ENCODE data around the gene ANKS3.
"Not testable (repeated sequence)": the region's sequence is repeated elsewhere in the genome, so short reads cannot be mapped to it uniquely, and the experiment has no call there.

Gene ANKS3

GRCh38 chr16:4754865-4755264 lies 20.8 kb upstream of the ANKS3 start:
- DNase-seq (ENCODE audit: low read depth) = no peak

- no peak for DNase-seq (ENCODE audit: low read depth)
These were observed 19.2 kb upstream of the ANKS3 start for GRCh38 chr16:4753227-4753626.

GRCh38 chr16:4752351-4753100 lies 18.5 kb upstream of the ANKS3 start:
- no peak for DNase-seq (ENCODE audit: low read depth)

GRCh38 chr16:4750896-4751295 lies 16.8 kb upstream of the ANKS3 start:
- no peak for DNase-seq (ENCODE audit: low read depth)

- no peak for DNase-seq (ENCODE audit: low read depth)
These were observed 15.7 kb upstream of the ANKS3 start for GRCh38 chr16:4749700-4750257.

- no peak for DNase-seq (ENCODE audit: low read depth)
These were observed 14.8 kb upstream of the ANKS3 start for GRCh38 chr16:4748682-4749411.

DNA sequence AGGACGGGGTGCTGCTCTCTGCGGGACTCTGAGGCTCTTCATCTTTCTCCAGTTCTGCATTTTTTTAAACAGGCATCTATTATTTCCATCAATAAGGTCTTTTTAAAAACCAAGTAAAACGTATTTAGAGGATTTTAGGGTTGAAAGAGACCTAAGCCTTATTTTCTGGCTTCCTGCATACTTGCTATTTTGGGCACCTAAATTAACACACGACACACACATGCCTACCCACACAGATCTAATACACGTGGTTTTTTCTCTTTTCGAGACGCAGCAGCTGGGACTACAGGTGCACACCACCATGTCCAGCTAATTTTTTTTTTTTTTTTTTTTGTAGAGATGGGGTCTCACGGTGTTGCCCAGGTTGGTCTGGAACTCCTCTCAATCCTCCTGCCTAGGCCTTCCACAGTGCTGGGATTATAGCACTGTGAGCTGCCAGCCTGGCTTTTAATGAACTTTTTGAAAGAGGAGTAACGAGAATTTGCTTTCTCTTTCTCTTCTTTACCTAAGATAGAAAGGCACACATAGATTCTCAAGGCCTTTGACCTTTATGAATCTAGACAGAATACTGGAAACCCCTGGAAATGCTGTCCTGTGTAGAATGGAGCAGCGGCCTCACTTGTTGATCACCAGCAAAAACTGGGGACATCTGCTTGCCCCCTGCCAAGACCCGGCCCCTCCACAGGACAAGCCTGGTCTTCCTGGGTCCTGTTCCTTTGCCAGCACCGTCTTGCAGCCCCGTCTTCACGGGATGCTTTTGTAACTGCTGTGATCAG lies 14.0 kb upstream of the ANKS3 start:
- no peak for DNase-seq (ENCODE audit: low read depth)

- DNase-seq (ENCODE audit: low read depth) = peak; percentile 12
These were observed 13.0 kb upstream of the ANKS3 start for GRCh38 chr16:4746991-4747574.

GRCh38 chr16:4746215-4746614 lies 12.1 kb upstream of the ANKS3 start:
- DNase-seq (ENCODE audit: low read depth) = no peak

- DNase-seq (ENCODE audit: low read depth) = no peak
These were observed 11.2 kb upstream of the ANKS3 start for GRCh38 chr16:4745274-4745569.

DNA sequence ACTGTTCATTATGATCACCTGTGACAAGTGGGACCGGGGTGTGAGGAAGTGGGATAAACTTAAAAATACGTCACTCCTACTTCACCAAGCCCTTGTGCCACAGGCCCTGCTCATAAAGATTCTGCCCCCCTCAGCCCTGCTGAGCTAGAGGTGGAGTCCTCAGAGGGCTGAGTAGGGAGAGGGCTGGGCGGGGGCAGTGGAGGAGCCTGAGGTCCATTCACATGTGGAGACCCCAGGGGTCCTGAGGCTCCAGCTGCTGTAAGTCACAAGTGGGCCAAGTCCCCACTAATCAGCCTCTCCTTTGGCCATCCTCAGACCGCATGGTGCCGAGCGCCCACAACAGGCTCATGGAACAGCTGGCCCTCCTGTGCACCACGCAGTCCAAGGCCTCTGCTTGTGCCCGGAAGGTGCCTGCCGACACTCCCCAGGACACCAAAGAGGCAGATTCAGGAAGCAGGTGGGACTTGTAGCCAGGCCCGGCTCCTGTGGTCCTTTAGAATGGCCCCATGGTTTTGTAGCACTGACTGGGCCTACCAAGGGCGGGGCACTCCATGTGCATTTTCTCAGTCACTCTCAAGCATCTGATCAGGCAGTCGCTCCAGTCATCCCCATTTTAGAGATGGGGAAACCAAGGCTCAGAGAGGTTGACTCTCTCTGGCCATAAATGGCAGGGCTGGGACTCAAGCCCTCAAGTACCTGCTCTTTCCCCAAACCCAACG lies 10.6 kb upstream of the ANKS3 start:
- no peak for DNase-seq (ENCODE audit: low read depth)

DNA sequence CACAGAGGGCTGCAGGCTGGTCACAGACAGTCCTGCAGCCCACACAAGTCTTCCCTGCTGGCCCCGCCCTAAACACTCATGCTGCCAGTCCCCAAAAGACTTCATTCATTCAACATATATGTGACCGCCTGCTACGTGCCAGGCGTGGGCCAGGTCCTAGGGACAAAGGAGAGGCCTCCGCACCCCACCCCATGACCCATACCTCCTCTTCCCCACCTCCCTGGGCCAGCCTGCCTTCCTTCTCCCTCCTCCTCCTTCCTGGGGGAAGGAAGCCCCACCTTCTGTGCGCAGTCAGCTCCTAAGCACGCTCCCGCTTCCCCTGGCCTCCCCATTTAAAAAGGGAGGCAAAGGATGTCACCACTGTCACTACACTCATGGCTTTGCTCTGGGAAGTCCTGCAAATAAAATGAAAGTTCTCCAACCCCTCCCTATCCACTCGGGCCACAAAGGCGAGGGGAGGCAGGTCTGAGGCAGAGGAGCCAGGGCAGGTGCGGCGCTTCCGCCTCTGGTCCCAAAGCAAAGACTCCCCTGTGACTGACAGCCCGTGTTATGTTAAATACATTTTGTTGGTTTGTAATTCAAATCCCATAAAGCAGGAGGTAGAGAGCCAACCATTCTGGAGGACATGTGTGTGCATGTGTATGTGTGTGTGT lies 9.3 kb upstream of the ANKS3 start:
- no peak for DNase-seq (ENCODE audit: low read depth)

- DNase-seq (ENCODE audit: low read depth) = not testable (repeated sequence)
These were observed 4.3 kb upstream of the ANKS3 start for GRCh38 chr16:4738370-4738769.

- no peak for DNase-seq (ENCODE audit: low read depth)
These were observed 3.5 kb upstream of the ANKS3 start for GRCh38 chr16:4737545-4737944.

DNA sequence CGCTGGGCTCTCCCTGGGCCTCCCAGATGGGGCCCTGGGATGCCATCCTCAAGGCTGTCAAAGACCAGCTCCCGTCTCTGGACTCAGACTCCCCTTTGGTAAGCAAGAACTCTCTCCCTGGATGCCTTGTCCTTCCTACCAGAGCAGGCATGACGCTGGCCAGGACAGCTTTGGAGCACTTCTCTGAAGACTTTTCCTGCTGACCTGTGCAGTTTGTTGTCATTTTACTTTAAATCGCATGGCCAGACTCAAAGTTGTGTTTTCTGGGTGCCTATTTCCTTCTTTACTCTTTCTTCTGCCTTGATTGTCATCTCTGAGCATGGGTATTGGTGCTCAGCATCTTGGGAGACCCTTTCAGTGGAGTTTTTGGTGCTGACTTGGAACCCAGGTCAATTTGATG lies 2.5 kb upstream of the ANKS3 start:
- no peak for DNase-seq (ENCODE audit: low read depth)

DNA sequence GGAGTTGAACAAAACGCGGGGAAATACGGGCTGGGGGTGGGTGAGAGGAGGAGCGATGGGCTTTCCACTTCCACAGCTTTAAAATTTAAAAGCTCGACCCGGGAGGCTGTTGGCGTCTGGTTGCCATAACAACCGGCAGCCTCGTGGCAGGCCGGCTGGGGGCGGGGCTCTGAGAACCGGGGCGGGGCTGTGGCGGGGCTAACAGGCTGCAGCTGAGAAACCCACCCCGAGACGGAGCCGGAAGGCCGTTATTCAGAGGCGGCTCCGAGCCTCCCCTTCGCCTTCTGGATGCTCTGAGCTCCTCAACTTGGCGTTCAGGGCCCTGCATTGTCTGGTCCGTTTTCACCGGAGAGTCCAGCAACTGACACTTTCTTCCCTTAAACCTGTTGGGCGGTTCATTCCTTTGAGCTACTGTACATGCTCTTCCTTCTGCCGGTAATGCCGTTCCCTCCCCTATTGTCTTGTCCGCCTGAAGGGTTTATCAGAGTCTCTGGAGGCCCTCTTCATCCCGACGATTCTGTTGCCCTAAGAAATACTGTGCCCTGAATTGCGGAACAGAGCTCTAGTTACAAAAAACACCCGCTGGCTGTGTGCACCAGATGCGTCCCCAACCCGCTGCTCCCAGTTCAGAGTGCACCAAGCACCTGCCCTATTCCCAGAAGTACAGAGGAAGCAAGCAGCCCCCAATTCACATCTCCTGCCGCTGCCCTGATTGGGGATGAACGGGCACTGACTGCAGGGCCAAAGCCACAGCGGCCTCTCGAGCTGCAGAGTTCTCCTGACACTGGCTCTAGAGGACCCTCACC lies 862 bp upstream of the ANKS3 start:
- DNase-seq (ENCODE audit: low read depth) = peak; percentile 72

GRCh38 chr16:4733747-4734062 lies 366 bp downstream of the ANKS3 start:
- DNase-seq (ENCODE audit: low read depth) = no peak

- no peak for DNase-seq (ENCODE audit: low read depth)
These were observed 794 bp downstream of the ANKS3 start for GRCh38 chr16:4733211-4733742.

DNA sequence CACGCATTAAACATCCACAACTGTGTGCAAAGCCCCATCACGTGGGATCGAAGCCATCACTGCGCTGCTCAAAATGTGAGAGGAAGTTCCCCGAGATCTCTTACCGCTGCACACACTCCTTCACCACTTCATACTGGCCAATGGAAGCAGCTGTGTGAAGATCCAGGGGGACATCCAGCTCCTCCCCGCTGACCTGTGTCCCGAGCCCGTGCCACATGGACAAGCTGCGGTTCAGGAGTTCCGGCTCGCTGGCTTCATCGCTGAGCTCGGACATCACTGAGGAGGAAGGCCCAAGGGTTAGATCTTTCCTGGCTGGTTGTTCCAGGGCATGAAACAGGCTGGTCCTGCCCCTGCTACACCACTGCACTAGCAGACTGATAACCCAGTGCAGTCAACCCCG lies 4.2 kb downstream of the ANKS3 start:
- DNase-seq (ENCODE audit: low read depth) = no peak

GRCh38 chr16:4728676-4729075 lies 5.4 kb downstream of the ANKS3 start:
- DNase-seq (ENCODE audit: low read depth) = no peak

Data from fibroblast of the conjunctiva (primary cell).